Measurements from ENCODE around the gene AQR. TPM values are rescaled to one million over a fixed set of nuclear protein-coding genes. Genes with fewer than 3 reads are reported as not detected.

The AQR gene
- total and polyA plus RNA-seq, 2 of the 13 experiments (the other 11 are each of a cell fraction or from before 2014, with no cell fraction given) = 18.7 to 31.3 TPM

- POLR2A ChIA-PET = interaction anchor here (1.8 kb wide), 1 partner anchor 12 kb away, joined by 6 read pairs; the partner anchor contains the start of gene ZNF770
- ATAC-seq (no peak), FAIRE-seq (no peak), DNase-seq (ENCODE audit: low spot score) (no peak)
- H3K4me2 ChIP-seq (ENCODE audit: low read depth, low read length) = no peak overlapping the region
- no peak for TF ChIP-seq ZNF616 (CRISPR knock-in tag; IDR thresholded peaks at IDR 0.05; ENCODE audit: low read depth)
- no peak for TF ChIP-seq KLF16 (CRISPR knock-in tag; IDR thresholded peaks at IDR 0.05)
- no peak for TF ChIP-seq E2F2 (CRISPR knock-in tag; IDR thresholded peaks at IDR 0.05; ENCODE audit: borderline replicate concordance)
- no peak for TF ChIP-seq ZBTB14 (CRISPR knock-in tag; IDR thresholded peaks at IDR 0.05)
- TF ChIP-seq LCORL (IDR thresholded peaks at IDR 0.05) = no peak
- no peak for TF ChIP-seq LCORL (CRISPR knock-in tag; IDR thresholded peaks at IDR 0.05)
- no peak for TF ChIP-seq TBL1XR1 (IDR thresholded peaks at IDR 0.05; ENCODE audit: borderline replicate concordance, low read length, partially characterized antibody)
- TF ChIP-seq KAT2B (IDR thresholded peaks at IDR 0.05; ENCODE audit: borderline replicate concordance, low read depth, low read length) = no peak
- TF ChIP-seq KDM6A (CRISPR knock-in tag; IDR thresholded peaks at IDR 0.05; ENCODE audit: low read depth) = no peak
- no peak for TF ChIP-seq SUZ12 (IDR thresholded peaks at IDR 0.05; ENCODE audit: low read depth, low read length)
- TF ChIP-seq ELF3 (CRISPR knock-in tag; IDR thresholded peaks at IDR 0.05) = no peak
- no peak for TF ChIP-seq MEIS1 (CRISPR knock-in tag; IDR thresholded peaks at IDR 0.05; ENCODE audit: borderline replicate concordance)
- TF ChIP-seq ZNF230 (CRISPR knock-in tag; IDR thresholded peaks at IDR 0.05) = no peak
- TF ChIP-seq TAF1 (CRISPR knock-in tag; IDR thresholded peaks at IDR 0.05) = no peak
- H3K9ac ChIP-seq (ENCODE audit: insufficient read depth, low read depth, low read length) = no peak overlapping the region
- H3K9me3 ChIP-seq (ENCODE audit: low read length) = no peaks in the 10 kb centered on the region
- no TSS peak for BruUV-seq (replicated peaks)
- no peaks in the 10 kb centered on the region for H3K4me1 ChIP-seq (ENCODE audit: insufficient read depth, low read length)
- peaks cover 0 to 3% of the 10 kb centered on the region in 2 experiments; a peak in 1 of 5 replicates for H3K36me3 ChIP-seq (replicated peaks in 1 of 2; ENCODE audit: control insufficient read depth in 1 of 2, insufficient read depth in 2 of 2, low read length in 2 of 2)
- H4K20me1 ChIP-seq (ENCODE audit: insufficient read depth, low read length) = no peaks in the 10 kb centered on the region
- no peak overlapping the region for H2AFZ ChIP-seq (ENCODE audit: low read length)
- no peaks in the 10 kb centered on the region for H3K79me2 ChIP-seq (ENCODE audit: insufficient read depth, low read length)
- no peak overlapping the region for H3K4me3 ChIP-seq (replicated peaks in 1 of 3; ENCODE audit: insufficient read depth in 1 of 3, low read depth in 2 of 3, low read length in 3 of 3)
- no peaks in the 10 kb centered on the region for H3K27me3 ChIP-seq (ENCODE audit: control insufficient read depth in 1 of 2, insufficient read depth in 2 of 2, low read length in 2 of 2)
- in situ Hi-C loops (cut with HindIII; ENCODE audit: extremely low pct_ligation_motif_present, low pct_unique_long_range_greater_than_20kb) = no loop called here
- intact Hi-C loops (cut with micrococcal nuclease; ENCODE audit: unreplicated experiment) = no loop called here
- no peak overlapping the region for H3K27ac ChIP-seq (ENCODE audit: extremely low read length, insufficient read depth, low read length)
- WGBS (ENCODE audit: low lambda C conversion rate) = 100% methylated on average over 2 of the region's 2 CpGs
- CTCF ChIA-PET (ENCODE audit: low intra/inter-chr PET ratio, low total read pairs) = interaction anchor here (0.6 kb wide), 1 partner anchor 1838 kb away, joined by 3 read pairs; no protein-coding TSS in a partner anchor
Measured at GRCh38 chr15:34976073-34976472, 6.5 kb upstream of the AQR start.
